WERI-Rb-1 (cell line): ENCODE results near the gene AMBP.

ENCODE experiments used
- DNase-seq: peaks from one replicate; pipeline ENCODE4 v3.0.0-alpha.2; 2020
- H3K27ac ChIP-seq: fragments of 250-450 bp; sonication (Bioruptor Pico); 2 replicates; pipeline ENCODE4 v1.5.1; 2020; ENCODE audit warnings: mild to moderate bottlenecking, moderate library complexity
- H3K27me3 ChIP-seq: fragments of 250-450 bp; sonication (Bioruptor Pico); 2 replicates; pipeline ENCODE4 v1.5.1; 2021; ENCODE audit warnings: mild to moderate bottlenecking, low read depth, moderate library complexity; ENCODE audit not compliant: insufficient read depth, severe bottlenecking
- H3K36me3 ChIP-seq: fragments of 250-450 bp; sonication (Bioruptor Pico); 2 replicates; pipeline ENCODE4 v1.5.1; 2020; ENCODE audit warnings: mild to moderate bottlenecking, moderate library complexity
- H3K4me3 ChIP-seq: 2 replicates; pipeline ENCODE4 v1.5.1; 2011; ENCODE audit warnings: low read depth, mild to moderate bottlenecking, control low read depth, low read length
- H3K9me3 ChIP-seq: fragments of 250-450 bp; sonication (Bioruptor Pico); 2 replicates; pipeline ENCODE4 v1.5.1; 2021; ENCODE audit warnings: mild to moderate bottlenecking, moderate library complexity; ENCODE audit not compliant: severe bottlenecking
- CTCF ChIP-seq: IDR thresholded peaks from 2 replicates; pipeline ENCODE4 v1.5.1; 2011; ENCODE audit warnings: low read depth, mild to moderate bottlenecking, control low read depth, inconsistent platforms, low read length

AMBP gene

GRCh38 chr9:114076237-114077161 lies 1.6 kb downstream of the AMBP start:
- H3K36me3 ChIP-seq = no peaks in the 10 kb centered on the region
- H3K4me3 ChIP-seq = no peak overlapping the region
- 0 out of 2 replicates have a peak, but pooled peaks have one; percentile 34 for TF ChIP-seq CTCF
- no peaks in the 10 kb centered on the region for H3K9me3 ChIP-seq
- H3K27me3 ChIP-seq = no peaks in the 10 kb centered on the region
- no peak overlapping the region for H3K27ac ChIP-seq
- no peak for DNase-seq

GRCh38 chr9:114075602-114076001 lies 2.5 kb downstream of the AMBP start:
- Histone ChIP-seq H3K4me3 (no peak overlapping the region), H3K27ac (no peak overlapping the region), H3K36me3 (no peaks in the 10 kb centered on the region), H3K27me3 (no peaks in the 10 kb centered on the region), H3K9me3 (no peaks in the 10 kb centered on the region)
- DNase-seq = no peak
- no peak for TF ChIP-seq CTCF

GRCh38 chr9:114072184-114073140 lies 5.6 kb downstream of the AMBP start:
- Histone ChIP-seq H3K4me3 (no peak overlapping the region), H3K27me3 (no peaks in the 10 kb centered on the region), H3K9me3 (no peaks in the 10 kb centered on the region), H3K36me3 (no peaks in the 10 kb centered on the region), H3K27ac (no peak overlapping the region)
- no peak for DNase-seq
- TF ChIP-seq CTCF = 0 out of 2 replicates have a peak, but pooled peaks have one; percentile 20

- Histone ChIP-seq H3K27me3 (no peaks in the 10 kb centered on the region), H3K27ac (no peak overlapping the region), H3K4me3 (no peak overlapping the region), H3K9me3 (no peaks in the 10 kb centered on the region), H3K36me3 (no peaks in the 10 kb centered on the region)
- TF ChIP-seq CTCF = no peak
- no peak for DNase-seq
Measured at GRCh38 chr9:114071197-114071795, 6.8 kb downstream of the AMBP start.

GRCh38 chr9:114070188-114071103 lies 7.7 kb downstream of the AMBP start:
- Histone ChIP-seq H3K36me3 (no peaks in the 10 kb centered on the region), H3K9me3 (no peaks in the 10 kb centered on the region), H3K27ac (no peak overlapping the region), H3K4me3 (no peak overlapping the region), H3K27me3 (no peaks in the 10 kb centered on the region)
- no peak for DNase-seq
- TF ChIP-seq CTCF = no peak
